22Rv1 (cell line): ENCODE results near the gene STK11IP.

Experiments
- H3K27ac ChIP-seq: fragments of 450-650 bp; 2 replicates; pipeline ENCODE4 v1.5.1; 2017
- ZFX ChIP-seq: fragments of 450-650 bp; IDR thresholded peaks from 2 replicates; pipeline ENCODE4 v1.6.1; 2017; ENCODE audit warnings: antibody characterized with exemption, borderline replicate concordance
- TF ChIP-seq, protein P1 (sequence below): fragments of 450-650 bp; IDR thresholded peaks from 2 replicates; pipeline ENCODE4 v1.5.1; 2017; ENCODE audit warnings: mild to moderate bottlenecking

The STK11IP gene

DNA sequence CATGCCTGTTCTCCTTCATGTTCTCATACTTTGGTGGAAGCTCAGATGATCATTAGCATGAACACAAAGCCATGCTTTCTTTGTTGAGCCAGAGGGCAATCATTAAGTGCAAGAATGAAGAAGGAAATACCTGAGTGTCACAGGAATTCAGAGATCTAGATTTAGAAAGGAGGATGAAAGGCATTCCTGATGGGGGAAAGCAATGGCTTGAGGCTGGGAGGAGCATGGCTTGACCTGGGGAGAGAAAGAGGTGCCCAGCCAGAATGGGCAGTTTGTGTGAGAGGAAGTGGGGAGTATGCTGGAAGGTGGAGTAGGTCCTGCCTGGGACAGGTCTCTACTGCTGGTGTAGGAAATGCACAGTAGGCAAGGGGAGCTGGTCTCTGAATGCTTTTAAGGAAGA lies 64.9 kb downstream of the STK11IP start:
- no peak for TF ChIP-seq ZFX
- TF ChIP-seq, protein P1, sequence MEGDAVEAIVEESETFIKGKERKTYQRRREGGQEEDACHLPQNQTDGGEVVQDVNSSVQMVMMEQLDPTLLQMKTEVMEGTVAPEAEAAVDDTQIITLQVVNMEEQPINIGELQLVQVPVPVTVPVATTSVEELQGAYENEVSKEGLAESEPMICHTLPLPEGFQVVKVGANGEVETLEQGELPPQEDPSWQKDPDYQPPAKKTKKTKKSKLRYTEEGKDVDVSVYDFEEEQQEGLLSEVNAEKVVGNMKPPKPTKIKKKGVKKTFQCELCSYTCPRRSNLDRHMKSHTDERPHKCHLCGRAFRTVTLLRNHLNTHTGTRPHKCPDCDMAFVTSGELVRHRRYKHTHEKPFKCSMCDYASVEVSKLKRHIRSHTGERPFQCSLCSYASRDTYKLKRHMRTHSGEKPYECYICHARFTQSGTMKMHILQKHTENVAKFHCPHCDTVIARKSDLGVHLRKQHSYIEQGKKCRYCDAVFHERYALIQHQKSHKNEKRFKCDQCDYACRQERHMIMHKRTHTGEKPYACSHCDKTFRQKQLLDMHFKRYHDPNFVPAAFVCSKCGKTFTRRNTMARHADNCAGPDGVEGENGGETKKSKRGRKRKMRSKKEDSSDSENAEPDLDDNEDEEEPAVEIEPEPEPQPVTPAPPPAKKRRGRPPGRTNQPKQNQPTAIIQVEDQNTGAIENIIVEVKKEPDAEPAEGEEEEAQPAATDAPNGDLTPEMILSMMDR: no peak
- H3K27ac ChIP-seq: no peak overlapping the region

DNA sequence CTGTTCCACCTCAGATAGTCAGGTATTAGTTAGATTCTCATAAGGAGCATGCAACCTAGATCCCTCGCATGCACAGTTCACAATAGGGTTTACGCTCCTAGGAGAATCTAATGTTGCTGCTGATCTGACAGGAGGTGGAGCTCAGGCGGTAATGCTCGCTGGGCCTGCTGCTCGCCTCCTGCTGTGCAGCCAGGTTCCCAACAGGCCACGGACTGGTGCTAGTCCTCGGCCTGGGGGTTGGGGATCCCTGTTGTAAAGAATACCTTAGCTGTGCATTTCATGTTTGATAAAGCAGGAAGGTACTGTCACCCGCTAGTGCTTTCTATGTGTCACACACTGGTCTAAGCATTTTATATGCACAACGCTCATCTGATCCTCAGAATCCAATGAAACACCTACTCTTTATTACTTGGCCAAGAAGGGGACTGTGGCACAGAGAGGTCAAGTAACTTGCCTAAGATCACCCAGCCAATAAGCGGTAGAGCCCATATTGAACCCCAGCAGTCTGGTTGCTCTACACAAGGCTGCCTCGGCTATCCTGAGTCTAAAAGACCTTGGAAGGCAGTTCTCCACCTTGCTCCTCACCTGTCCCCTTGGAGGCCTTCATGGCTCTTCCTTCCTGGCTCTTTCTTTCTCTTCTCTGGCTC lies 65.6 kb downstream of the STK11IP start:
- no peak overlapping the region for H3K27ac ChIP-seq
- TF ChIP-seq ZFX: no peak
- TF ChIP-seq, protein P1: no peak

DNA sequence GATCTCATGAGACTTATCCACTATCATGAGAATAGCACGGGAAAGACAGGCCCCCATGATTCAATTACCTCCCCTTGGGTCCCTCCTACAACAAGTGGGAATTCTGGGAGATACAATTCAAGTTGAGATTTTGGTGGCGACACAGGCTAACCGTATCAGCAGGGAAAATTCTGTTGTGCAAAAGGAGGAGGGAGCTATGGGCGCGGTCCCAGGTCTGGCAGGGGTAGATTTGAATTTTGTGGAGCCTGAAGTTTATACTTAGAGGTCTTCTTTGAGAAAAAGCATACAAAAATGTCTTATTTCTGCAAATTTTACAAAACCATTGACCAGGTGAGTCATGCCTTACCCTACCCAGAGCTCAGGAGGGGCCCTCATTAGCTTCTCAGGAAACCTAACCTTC lies 66.4 kb downstream of the STK11IP start:
- H3K27ac ChIP-seq: no peak overlapping the region
- TF ChIP-seq, protein P1: no peak
- no peak for TF ChIP-seq ZFX

DNA sequence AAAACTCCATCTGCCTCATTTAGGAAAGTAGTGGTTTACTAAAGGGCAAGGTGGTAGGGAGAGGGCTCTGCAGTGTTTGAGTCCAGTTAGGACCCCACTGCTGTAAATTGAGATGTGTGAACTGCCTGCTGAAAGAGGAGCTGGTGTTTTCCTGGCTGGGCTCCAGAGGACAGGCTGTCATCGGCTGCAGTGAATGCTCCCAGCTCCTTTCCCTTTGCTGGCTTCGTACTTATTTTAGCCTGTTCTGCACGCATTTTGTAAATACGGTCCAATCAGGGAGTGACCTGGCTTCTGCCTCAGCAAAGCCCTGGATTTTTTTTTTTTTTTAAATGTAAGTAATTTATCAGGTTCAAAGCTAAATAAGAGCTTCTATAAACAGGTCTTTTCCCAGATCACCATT lies 67.3 kb downstream of the STK11IP start:
- no peak overlapping the region for H3K27ac ChIP-seq
- TF ChIP-seq, protein P1: no peak
- TF ChIP-seq ZFX: no peak

DNA sequence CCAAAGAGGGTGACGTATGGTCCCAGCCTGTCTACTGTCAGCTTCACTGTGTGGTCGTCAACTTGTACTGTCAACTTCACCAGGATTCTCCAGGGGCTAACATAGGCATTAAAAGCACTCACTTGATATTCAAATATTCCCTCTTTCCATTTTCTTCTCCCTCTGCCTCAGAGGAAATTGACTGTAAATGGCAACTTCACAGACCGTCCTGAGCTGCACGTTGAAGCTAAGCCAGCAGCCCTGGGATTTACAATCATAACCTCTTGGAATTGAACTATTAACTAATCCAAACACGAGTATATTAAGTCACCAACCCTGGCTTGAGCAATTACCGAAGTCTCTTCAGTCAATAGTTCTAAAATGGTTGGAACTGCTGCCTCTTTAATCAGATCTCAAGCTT lies 68.3 kb downstream of the STK11IP start:
- TF ChIP-seq ZFX: no peak
- TF ChIP-seq, protein P1: no peak

More for the DNA sequence above, 68.3 kb downstream of the STK11IP start:
- H3K27ac ChIP-seq: no peak overlapping the region
